ENCODE data around the gene SLC51B. TPM values are rescaled to one million over a fixed set of nuclear protein-coding genes. Genes with fewer than 3 reads are reported as not detected.

SLC51B gene
- total RNA-seq, result 3.2 TPM
- long read RNA-seq, partial matches to known transcripts, result 0 of 7 reads
- long read RNA-seq, other reads (novel, unspliced or antisense), result 5 of 7 reads

GRCh38 chr15:65044724-65045481 lies at the start of gene SLC51B:
Gene SLC51B (plus strand): TSS chr15:65045387. CDS start chr15:65050005, 4,618 bp downstream.
- H3K9me3 ChIP-seq, result no peaks in the 10 kb centered on the region
- peaks cover 36% of the 10 kb centered on the region for H3K4me1 ChIP-seq
- intact Hi-C loops (cut with DNase I), result no loop called here
- peak within 1 kb of the TSS; percentile 1 for H3K4me3 ChIP-seq
- DNase-seq (peak; percentile 71), ATAC-seq (peak; percentile 91 to 92)
- TF ChIP-seq, protein P1, sequence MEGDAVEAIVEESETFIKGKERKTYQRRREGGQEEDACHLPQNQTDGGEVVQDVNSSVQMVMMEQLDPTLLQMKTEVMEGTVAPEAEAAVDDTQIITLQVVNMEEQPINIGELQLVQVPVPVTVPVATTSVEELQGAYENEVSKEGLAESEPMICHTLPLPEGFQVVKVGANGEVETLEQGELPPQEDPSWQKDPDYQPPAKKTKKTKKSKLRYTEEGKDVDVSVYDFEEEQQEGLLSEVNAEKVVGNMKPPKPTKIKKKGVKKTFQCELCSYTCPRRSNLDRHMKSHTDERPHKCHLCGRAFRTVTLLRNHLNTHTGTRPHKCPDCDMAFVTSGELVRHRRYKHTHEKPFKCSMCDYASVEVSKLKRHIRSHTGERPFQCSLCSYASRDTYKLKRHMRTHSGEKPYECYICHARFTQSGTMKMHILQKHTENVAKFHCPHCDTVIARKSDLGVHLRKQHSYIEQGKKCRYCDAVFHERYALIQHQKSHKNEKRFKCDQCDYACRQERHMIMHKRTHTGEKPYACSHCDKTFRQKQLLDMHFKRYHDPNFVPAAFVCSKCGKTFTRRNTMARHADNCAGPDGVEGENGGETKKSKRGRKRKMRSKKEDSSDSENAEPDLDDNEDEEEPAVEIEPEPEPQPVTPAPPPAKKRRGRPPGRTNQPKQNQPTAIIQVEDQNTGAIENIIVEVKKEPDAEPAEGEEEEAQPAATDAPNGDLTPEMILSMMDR (IDR thresholded peaks at IDR 0.05), result no peak
- no peaks in the 10 kb centered on the region for H3K27me3 ChIP-seq (ENCODE audit: low read depth)
- peak within 1 kb of the TSS; percentile 46 for H3K27ac ChIP-seq
- no peaks in the 10 kb centered on the region for H3K36me3 ChIP-seq

DNA sequence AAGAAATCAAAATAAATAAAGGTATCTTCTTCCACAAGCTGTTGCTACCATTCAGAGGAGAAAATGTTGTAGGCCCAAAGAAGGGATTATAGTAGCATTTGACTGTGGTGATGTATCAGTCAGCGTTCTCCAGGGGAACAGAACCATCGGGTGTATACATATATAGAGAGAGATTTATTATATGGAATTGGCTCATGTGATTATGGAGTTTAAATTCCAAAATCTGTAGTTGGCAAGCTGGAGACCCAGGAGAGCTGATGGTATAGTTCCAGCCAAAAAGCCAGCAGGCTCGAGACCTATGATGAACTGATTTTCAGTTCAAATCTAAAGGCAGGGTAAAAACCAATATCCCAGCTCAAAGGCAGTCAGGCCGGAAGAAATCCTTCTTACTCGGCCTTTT lies 48.1 kb upstream of the SLC51B start:
- H3K36me3 ChIP-seq, result peaks cover 10% of the 10 kb centered on the region
- TF ChIP-seq, protein P1 (IDR thresholded peaks at IDR 0.05), result no peak
- H3K27me3 ChIP-seq (ENCODE audit: low read depth), result no peaks in the 10 kb centered on the region
- DNase-seq, result no peak
- H3K4me1 ChIP-seq, result no peaks in the 10 kb centered on the region
- no peak overlapping the region for H3K27ac ChIP-seq
- intact Hi-C loops (cut with DNase I), result no loop called here
- no peak overlapping the region for H3K4me3 ChIP-seq
- H3K9me3 ChIP-seq, result no peaks in the 10 kb centered on the region
- ATAC-seq, result no peak

GRCh38 chr15:64997745-64998375 lies 47.3 kb upstream of the SLC51B start:
- TF ChIP-seq, protein P1 (IDR thresholded peaks at IDR 0.05), result no peak
- Histone ChIP-seq H3K27ac (no peak overlapping the region), H3K36me3 (peaks cover 18% of the 10 kb centered on the region), H3K4me3 (no peak overlapping the region), H3K27me3 (ENCODE audit: low read depth) (no peaks in the 10 kb centered on the region), H3K9me3 (no peaks in the 10 kb centered on the region), H3K4me1 (no peaks in the 10 kb centered on the region)
- no peak for ATAC-seq
- intact Hi-C loops (cut with DNase I), result no loop called here
- no peak for DNase-seq

DNA sequence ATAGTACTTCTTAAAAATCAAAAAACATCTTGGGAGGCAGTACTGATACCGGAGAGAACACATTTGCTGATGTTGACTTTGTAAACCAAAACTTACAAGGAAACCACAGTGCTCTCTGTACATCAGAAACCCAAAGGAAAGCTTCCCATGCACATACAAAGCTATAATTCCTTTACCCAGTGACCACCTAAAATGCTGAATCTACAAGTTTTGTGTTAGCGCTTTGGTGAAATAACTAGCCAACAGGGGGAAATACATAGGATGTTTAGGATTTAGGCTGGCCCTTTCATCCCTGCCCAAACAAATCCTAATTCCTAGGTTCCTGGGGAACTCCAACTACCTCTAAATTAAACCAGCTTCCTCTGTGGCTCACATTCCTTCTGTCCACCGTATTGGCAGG lies 40.2 kb upstream of the SLC51B start:
- TF ChIP-seq, protein P1 (IDR thresholded peaks at IDR 0.05), result no peak
- no peaks in the 10 kb centered on the region for H3K9me3 ChIP-seq
- intact Hi-C loops (cut with DNase I), result no loop called here
- no peak for ATAC-seq
- no peaks in the 10 kb centered on the region for H3K27me3 ChIP-seq (ENCODE audit: low read depth)
- DNase-seq, result no peak
- no peak overlapping the region for H3K27ac ChIP-seq
- peaks cover 52% of the 10 kb centered on the region for H3K36me3 ChIP-seq
- no peak overlapping the region for H3K4me3 ChIP-seq
- H3K4me1 ChIP-seq, result no peaks in the 10 kb centered on the region

- TF ChIP-seq, protein P1 (IDR thresholded peaks at IDR 0.05), result no peak
- H3K9me3 ChIP-seq, result no peaks in the 10 kb centered on the region
- intact Hi-C loops (cut with DNase I), result no loop called here
- no peak overlapping the region for H3K27ac ChIP-seq
- DNase-seq (no peak), ATAC-seq (no peak)
- H3K4me1 ChIP-seq, result no peaks in the 10 kb centered on the region
- H3K27me3 ChIP-seq (ENCODE audit: low read depth), result no peaks in the 10 kb centered on the region
- H3K36me3 ChIP-seq, result peaks cover 46% of the 10 kb centered on the region
- no peak overlapping the region for H3K4me3 ChIP-seq
Measured at GRCh38 chr15:65006876-65007275, 38.3 kb upstream of the SLC51B start.
